ENCODE data around the gene GIPC3.

The GIPC3 gene

GRCh38 chr19:3550947-3551791 is 34.1 kb upstream of the GIPC3 start:
- H3K4me3 ChIP-seq (replicated peaks; ENCODE audit: low read depth, low read length): no peak overlapping the region
- TF ChIP-seq, protein P1, sequence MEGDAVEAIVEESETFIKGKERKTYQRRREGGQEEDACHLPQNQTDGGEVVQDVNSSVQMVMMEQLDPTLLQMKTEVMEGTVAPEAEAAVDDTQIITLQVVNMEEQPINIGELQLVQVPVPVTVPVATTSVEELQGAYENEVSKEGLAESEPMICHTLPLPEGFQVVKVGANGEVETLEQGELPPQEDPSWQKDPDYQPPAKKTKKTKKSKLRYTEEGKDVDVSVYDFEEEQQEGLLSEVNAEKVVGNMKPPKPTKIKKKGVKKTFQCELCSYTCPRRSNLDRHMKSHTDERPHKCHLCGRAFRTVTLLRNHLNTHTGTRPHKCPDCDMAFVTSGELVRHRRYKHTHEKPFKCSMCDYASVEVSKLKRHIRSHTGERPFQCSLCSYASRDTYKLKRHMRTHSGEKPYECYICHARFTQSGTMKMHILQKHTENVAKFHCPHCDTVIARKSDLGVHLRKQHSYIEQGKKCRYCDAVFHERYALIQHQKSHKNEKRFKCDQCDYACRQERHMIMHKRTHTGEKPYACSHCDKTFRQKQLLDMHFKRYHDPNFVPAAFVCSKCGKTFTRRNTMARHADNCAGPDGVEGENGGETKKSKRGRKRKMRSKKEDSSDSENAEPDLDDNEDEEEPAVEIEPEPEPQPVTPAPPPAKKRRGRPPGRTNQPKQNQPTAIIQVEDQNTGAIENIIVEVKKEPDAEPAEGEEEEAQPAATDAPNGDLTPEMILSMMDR (IDR thresholded peaks at IDR 0.05; ENCODE audit: low read length, missing control alignments): no peak
- DNase-seq (ENCODE audit: low read depth): no peak

DNA sequence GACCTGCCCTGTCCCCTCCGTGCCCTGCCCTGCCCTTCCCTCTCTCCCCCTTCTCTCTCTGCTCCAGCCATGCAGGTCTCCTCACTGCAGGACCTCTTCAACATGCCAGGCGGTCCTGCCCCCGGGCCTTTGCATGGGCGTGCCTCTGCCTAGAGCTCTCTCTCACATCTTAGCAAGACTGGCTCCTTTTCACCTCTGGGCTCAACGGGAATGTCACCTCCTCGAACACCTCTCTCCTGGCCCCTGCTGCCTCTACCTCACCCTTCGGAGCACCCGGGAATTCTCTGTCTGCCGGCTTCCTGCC is 33.5 kb upstream of the GIPC3 start:
- no peak overlapping the region for H3K4me3 ChIP-seq (replicated peaks; ENCODE audit: low read depth, low read length)
- no peak for DNase-seq (ENCODE audit: low read depth)
- TF ChIP-seq, protein P1 (IDR thresholded peaks at IDR 0.05; ENCODE audit: low read length, missing control alignments): no peak

DNA sequence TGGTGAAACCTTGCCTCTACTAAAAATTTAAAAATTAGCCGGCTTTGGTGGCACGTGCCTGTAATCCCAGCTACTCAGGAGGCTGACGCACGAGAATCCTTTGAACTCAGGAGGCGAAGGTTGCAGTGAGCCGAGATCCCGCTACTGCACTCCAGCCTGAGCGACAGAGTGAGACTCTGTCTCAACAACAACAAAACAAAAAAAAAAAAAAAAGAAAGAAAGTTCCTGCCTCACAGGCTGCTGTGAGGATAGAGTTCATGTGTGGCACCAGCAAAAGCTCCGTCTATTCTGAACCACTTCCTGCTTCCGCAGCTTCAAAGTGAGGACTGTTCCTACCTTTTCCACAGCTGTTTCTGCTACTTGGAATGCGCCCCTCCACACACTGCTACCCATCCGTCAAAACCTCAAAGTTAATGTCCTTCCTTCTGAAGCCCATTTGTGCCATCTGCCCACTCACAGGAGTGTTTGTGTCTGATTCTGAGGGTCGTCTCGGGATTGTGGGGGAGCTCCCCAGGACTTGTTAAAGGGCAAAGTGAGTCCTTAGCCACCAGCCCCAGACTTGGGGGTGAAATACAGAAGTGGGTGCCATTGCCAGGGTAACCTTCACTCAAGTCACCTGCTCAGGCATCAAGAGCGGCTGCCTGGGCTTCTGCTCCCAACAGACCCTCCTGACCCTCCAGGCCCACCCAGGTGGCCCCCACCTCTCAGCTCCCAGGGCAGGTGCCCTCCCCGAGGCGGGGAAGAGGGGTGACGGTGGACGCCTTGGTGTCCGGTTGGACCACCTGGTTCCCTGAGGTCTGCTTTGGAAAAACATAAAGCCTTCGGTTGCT is 30.8 kb upstream of the GIPC3 start:
- no peak for DNase-seq (ENCODE audit: low read depth)
- H3K4me3 ChIP-seq (replicated peaks; ENCODE audit: low read depth, low read length): no peak overlapping the region
- TF ChIP-seq, protein P1 (IDR thresholded peaks at IDR 0.05; ENCODE audit: low read length, missing control alignments): no peak

- no peak for DNase-seq (ENCODE audit: low read depth)
- H3K4me3 ChIP-seq (replicated peaks; ENCODE audit: low read depth, low read length): peak overlapping the region; percentile 70
- TF ChIP-seq, protein P1 (IDR thresholded peaks at IDR 0.05; ENCODE audit: low read length, missing control alignments): no peak
Observed at GRCh38 chr19:3555653-3556422, 29.4 kb upstream of the GIPC3 start.

DNA sequence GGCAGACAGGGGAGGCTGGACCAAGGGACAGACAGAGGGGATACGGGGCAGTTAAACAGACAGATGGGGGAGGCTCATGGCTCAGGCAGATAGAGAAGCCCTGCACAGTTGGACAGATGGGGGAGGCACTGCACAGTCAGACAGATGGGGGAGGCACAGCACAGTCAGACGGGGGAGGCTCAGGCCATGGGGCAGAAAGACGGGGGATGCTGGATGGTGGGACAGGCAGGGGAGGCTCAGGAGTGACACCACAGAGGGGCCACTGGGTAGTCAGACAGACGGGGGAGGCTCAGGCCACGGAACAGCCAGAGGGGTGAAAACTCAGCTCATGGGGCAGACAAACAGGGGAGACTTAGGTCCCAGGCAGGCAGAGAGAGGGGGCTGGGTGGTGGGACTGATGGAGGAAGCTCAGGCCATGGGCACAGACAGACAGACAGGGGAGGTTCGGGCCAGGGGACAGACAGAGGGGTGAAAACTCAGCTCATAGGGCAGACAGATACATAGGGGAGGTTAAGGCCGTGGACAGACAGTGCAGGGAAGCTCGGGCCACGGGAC is 28.8 kb upstream of the GIPC3 start:
- DNase-seq (ENCODE audit: low read depth): no peak
- peak overlapping the region; percentile 70 for H3K4me3 ChIP-seq (replicated peaks; ENCODE audit: low read depth, low read length)
- TF ChIP-seq, protein P1 (IDR thresholded peaks at IDR 0.05; ENCODE audit: low read length, missing control alignments): no peak

- peak overlapping the region; percentile 70 for H3K4me3 ChIP-seq (replicated peaks; ENCODE audit: low read depth, low read length)
- DNase-seq (ENCODE audit: low read depth): no peak
- TF ChIP-seq, protein P1 (IDR thresholded peaks at IDR 0.05; ENCODE audit: low read length, missing control alignments): no peak
Observed at GRCh38 chr19:3556978-3557460, 28.3 kb upstream of the GIPC3 start.

Measured in fibroblast of pulmonary artery (primary cell).